NT2/D1 (cell line): ENCODE results near the gene THBD.

Source experiments
- SUZ12 ChIP-seq: IDR thresholded peaks from 2 replicates; pipeline ENCODE4 v1.6.1; 2011; ENCODE audit not compliant: insufficient read length, insufficient read depth; ENCODE audit errors: extremely low read depth
- ZNF274 ChIP-seq: IDR thresholded peaks from 2 replicates; pipeline ENCODE4 v1.6.1; 2011; ENCODE audit warnings: mild to moderate bottlenecking, low read depth, low read length

DNA sequence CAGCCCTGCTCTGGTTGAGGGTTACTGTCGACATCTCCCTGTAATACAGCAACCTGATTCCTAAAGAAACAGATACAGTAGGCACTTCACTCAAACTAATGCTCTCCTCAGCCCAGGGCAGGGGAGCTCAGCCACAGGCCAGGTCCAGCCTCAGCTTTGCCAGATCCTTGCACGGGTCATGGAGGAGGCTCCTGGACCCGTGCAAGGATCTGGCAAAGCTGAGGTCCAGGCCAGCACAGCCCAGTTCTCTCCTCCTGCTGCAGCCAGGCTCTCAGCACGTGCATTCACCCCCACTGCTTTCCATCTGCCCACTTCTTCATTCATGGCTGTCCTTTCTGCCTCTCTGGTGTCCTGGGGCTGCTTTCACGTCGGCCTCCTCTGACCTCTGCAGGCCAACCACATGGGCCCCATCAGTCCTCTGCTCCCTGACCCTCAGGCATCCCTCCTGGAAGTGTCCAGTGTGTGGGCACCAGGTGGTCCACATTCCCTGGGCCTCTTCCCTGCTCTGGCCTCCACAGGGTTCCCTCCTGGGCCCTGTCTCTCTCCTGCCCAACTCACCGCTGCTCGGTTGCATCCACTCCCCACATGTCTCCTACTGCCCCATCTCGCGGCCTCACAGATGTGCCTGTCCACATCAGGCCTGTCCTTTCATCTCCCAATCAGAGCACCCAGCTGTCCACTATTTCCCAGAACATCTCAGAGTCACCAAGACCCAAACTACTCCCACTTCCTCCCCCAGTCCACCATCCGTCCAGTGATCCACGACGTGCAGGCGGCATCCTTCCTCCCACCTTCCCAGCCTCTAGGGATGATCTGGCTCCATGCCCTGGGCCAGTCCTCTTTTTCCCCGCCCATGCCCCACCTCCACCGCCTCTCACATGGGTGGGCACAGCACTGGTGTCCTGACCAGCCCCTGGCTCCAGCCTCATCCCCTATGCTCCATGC, 48.4 kb upstream of the THBD start:
- TF ChIP-seq SUZ12 (no peak), ZNF274 (no peak)
